Retinal pigment epithelial cell (primary cell): Measurements from ENCODE around the gene USP7.
"Not testable (repeated sequence)": the region's sequence is repeated elsewhere in the genome, so short reads cannot be mapped to it uniquely, and the experiment has no call there.

Experiments
- DNase-seq: peaks from one replicate; pipeline ENCODE4 v3.0.0-alpha.2; 2010; ENCODE audit warnings: low read depth
- H3K4me3 ChIP-seq: 2 replicates; pipeline ENCODE4 v1.5.1; 2011; ENCODE audit warnings: mild to moderate bottlenecking, low read length, control low read depth, moderate library complexity
- TF ChIP-seq, protein P1 (sequence below): conservative IDR thresholded peaks from 2 replicates; pipeline ENCODE4 v1.5.1; 2011; ENCODE audit warnings: low read depth, low read length, control low read depth, inconsistent platforms

Gene USP7

DNA sequence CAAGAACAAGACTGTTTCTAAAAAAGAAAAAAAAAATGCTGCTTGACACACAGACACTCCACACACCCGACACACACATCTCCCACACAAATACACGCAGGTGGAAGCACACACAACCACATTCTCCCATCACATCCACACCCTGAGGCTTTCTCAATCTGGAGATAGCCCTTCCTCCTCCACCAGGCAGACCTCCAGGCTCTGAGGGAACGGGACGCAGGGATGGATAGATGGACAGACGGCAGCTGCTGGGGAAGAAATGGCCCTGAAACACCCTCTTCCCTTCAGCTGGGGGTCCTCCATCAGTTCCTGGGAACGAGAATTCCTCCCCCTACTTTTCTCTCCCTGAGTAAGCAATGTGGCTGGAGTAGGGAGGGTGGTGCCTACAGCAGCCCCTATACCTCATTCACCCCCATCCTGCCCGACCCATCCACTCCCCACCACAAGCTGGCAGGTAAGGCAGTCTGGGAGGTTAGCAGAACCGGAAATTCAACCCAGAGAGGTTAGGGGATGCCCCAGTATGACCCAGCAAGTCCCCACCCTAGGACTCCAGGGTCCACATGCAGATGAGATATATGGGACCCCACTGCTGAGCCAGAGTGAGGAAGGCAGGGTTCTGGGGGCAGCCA lies 85.7 kb downstream of the USP7 start:
- no peak overlapping the region for H3K4me3 ChIP-seq
- no peak for DNase-seq
- TF ChIP-seq, protein P1, sequence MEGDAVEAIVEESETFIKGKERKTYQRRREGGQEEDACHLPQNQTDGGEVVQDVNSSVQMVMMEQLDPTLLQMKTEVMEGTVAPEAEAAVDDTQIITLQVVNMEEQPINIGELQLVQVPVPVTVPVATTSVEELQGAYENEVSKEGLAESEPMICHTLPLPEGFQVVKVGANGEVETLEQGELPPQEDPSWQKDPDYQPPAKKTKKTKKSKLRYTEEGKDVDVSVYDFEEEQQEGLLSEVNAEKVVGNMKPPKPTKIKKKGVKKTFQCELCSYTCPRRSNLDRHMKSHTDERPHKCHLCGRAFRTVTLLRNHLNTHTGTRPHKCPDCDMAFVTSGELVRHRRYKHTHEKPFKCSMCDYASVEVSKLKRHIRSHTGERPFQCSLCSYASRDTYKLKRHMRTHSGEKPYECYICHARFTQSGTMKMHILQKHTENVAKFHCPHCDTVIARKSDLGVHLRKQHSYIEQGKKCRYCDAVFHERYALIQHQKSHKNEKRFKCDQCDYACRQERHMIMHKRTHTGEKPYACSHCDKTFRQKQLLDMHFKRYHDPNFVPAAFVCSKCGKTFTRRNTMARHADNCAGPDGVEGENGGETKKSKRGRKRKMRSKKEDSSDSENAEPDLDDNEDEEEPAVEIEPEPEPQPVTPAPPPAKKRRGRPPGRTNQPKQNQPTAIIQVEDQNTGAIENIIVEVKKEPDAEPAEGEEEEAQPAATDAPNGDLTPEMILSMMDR: no peak

- DNase-seq, H3K4me3 ChIP-seq: not testable (repeated sequence)
Observed at GRCh38 chr16:8875317-8875716, 88.4 kb downstream of the USP7 start.

- no peak overlapping the region for H3K4me3 ChIP-seq
- TF ChIP-seq, protein P1: no peak
- no peak for DNase-seq
Observed at GRCh38 chr16:8874388-8874787, 89.3 kb downstream of the USP7 start.

GRCh38 chr16:8873866-8874195 lies 89.9 kb downstream of the USP7 start:
- DNase-seq, H3K4me3 ChIP-seq: not testable (repeated sequence)

DNA sequence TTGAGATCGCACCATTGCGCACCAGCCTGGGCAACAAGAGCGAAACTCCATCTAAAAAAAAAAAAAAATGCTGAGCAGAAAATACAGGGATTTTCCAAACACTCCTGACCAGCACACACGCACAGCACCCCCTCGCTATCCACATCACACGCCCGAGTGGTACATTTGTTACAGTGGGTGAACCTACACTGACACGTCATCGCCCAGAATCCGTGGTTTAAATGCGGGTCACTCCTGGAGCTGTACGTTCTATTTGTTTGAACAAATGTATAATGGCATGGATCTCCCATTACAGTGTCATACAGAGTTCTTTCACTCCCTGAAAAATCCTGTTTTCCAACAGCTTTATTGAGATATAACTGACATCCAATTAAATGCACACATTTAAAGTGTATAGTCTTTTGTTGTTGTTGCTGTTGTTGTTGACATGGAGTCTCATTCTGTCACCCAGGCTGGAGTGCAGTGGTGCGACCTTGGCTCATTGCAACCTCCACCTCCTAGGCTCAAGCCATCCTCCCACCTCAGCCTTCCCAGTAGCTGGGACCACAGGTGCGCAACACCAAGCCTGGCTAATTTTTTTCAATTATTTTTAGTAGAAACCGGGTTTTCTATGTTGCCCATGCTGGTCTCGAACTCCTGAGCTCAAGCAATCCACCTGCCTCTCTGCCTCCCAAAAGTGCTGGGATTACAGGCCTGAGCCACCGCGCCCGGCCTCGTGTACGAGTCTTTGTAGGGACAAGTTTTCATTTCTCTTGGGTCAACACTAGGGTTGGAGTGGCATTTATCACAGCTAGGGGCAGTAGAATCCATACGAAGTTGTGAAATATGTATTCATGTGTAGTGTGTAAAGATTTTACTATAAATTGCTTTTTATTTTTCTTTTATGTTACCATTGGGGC lies 90.5 kb downstream of the USP7 start:
- TF ChIP-seq, protein P1: peak; percentile 21
- H3K4me3 ChIP-seq: no peak overlapping the region
- no peak for DNase-seq

- H3K4me3 ChIP-seq: no peak overlapping the region
- TF ChIP-seq, protein P1: no peak
- no peak for DNase-seq
Observed at GRCh38 chr16:8872071-8872470, 91.6 kb downstream of the USP7 start.

GRCh38 chr16:8869988-8870241 lies 93.8 kb downstream of the USP7 start:
- H3K4me3 ChIP-seq, DNase-seq: not testable (repeated sequence)

DNA sequence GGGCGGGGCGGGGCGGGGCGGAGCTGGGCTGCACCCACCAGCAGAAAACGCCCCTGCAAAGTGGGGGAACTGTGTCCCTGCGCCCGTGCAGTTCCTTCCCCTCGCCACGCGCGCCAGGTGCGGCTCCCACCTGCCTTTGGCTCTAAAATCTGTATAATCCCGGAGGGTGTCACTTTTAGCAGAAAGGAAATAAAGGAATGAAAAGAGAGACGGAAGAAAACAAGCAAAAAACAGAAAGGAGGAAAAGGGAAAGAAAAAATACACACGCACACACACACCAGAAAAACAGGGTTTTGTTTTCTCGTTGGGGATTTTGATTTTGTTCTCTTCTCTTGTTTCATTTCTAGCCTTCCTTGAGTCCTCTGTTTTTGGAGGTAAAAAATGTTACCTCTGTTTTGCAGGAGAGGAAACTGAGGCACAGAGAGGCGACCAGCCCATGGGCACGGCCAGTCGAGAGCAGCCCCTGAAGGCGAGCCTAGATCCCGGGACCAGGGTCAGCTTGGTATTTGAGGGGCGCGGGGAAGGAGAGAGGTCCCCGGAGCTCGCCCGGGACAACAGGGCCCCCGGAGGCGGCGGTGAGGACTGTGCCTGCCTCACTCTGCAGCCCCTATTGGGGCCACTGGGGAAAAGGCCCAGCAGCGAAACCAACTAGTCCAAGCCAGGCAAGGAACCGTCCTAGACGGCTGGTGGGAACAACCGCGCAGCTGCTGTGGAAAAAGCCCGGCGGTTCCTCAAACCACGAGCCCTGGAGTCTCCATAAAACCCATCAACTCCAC lies 94.3 kb downstream of the USP7 start:
- peak overlapping the region; percentile 55 for H3K4me3 ChIP-seq
- TF ChIP-seq, protein P1: peak; percentile 6
- DNase-seq: no peak
